ENCODE data around the gene MMD. TPM values are rescaled to one million over a fixed set of nuclear protein-coding genes. Genes with fewer than 3 reads are reported as not detected.
A peak's percentile ranks its signal among the peaks of the same experiment; 100 is the strongest.

Gene MMD
- total and polyA plus RNA-seq, 2 of the 13 experiments (the other 11 are each of a cell fraction or from before 2014, with no cell fraction given), result 121 to 225 TPM

DNA sequence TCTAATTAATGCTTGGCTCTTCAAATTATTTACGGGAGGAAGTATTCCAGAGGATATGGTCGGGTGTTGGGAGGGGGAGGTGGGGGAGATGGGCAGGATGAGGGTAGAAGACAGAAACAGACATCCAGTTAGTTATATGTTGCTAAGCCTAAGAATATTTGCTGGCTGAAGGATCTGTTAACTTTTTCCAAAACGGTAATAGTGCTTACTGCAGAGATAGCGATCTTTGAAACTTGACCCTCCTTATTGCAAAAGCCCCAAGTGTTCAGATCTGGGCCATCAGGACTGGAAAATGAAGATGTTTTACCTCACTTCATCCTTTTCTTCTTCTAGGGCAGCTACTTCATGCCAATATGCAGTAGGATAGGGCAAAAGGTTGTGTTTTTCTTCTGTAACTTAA is 27.0 kb upstream of the MMD start (continued):
- TF ChIP-seq, protein P1, sequence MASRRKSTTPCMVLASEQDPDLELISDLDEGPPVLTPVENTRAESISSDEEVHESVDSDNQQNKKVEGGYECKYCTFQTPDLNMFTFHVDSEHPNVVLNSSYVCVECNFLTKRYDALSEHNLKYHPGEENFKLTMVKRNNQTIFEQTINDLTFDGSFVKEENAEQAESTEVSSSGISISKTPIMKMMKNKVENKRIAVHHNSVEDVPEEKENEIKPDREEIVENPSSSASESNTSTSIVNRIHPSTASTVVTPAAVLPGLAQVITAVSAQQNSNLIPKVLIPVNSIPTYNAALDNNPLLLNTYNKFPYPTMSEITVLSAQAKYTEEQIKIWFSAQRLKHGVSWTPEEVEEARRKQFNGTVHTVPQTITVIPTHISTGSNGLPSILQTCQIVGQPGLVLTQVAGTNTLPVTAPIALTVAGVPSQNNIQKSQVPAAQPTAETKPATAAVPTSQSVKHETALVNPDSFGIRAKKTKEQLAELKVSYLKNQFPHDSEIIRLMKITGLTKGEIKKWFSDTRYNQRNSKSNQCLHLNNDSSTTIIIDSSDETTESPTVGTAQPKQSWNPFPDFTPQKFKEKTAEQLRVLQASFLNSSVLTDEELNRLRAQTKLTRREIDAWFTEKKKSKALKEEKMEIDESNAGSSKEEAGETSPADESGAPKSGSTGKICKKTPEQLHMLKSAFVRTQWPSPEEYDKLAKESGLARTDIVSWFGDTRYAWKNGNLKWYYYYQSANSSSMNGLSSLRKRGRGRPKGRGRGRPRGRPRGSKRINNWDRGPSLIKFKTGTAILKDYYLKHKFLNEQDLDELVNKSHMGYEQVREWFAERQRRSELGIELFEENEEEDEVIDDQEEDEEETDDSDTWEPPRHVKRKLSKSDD (CRISPR knock-in tag; IDR thresholded peaks at IDR 0.05; ENCODE audit: low read depth), result no peak
- no peak for TF ChIP-seq SKI (IDR thresholded peaks at IDR 0.05; ENCODE audit: partially characterized antibody)
- TF ChIP-seq REL (CRISPR knock-in tag; conservative IDR thresholded peaks at IDR 0.05), result no peak
- peak; percentile 18; the same call in 1 of the 2 replicates for TF ChIP-seq KAT8 (CRISPR knock-in tag; IDR thresholded peaks at IDR 0.05)
- no peak for TF ChIP-seq ZBTB7B (CRISPR knock-in tag; IDR thresholded peaks at IDR 0.05)
- TF ChIP-seq CEBPG (CRISPR knock-in tag; IDR thresholded peaks at IDR 0.05), result peak; percentile 58
- TF ChIP-seq MTA3 (CRISPR knock-in tag; IDR thresholded peaks at IDR 0.05), result no peak
- no peak for TF ChIP-seq ZNF333 (CRISPR knock-in tag; IDR thresholded peaks at IDR 0.05; ENCODE audit: borderline replicate concordance)
- TF ChIP-seq, protein P2, sequence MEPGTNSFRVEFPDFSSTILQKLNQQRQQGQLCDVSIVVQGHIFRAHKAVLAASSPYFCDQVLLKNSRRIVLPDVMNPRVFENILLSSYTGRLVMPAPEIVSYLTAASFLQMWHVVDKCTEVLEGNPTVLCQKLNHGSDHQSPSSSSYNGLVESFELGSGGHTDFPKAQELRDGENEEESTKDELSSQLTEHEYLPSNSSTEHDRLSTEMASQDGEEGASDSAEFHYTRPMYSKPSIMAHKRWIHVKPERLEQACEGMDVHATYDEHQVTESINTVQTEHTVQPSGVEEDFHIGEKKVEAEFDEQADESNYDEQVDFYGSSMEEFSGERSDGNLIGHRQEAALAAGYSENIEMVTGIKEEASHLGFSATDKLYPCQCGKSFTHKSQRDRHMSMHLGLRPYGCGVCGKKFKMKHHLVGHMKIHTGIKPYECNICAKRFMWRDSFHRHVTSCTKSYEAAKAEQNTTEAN (CRISPR knock-in tag; conservative IDR thresholded peaks at IDR 0.05), result no peak
- TF ChIP-seq ZNF737 (CRISPR knock-in tag; IDR thresholded peaks at IDR 0.05; ENCODE audit: borderline replicate concordance), result no peak
- TF ChIP-seq ZNF124 (CRISPR knock-in tag; IDR thresholded peaks at IDR 0.05), result no peak
- peak; percentile 94 for TF ChIP-seq SIX1 (CRISPR knock-in tag; IDR thresholded peaks at IDR 0.05; ENCODE audit: borderline replicate concordance)
- no peak for TF ChIP-seq EEA1 (CRISPR knock-in tag; IDR thresholded peaks at IDR 0.05; ENCODE audit: borderline replicate concordance)
- TF ChIP-seq, protein P3, sequence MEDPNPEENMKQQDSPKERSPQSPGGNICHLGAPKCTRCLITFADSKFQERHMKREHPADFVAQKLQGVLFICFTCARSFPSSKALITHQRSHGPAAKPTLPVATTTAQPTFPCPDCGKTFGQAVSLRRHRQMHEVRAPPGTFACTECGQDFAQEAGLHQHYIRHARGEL (CRISPR knock-in tag; IDR thresholded peaks at IDR 0.05), result no peak
- TF ChIP-seq MLX (CRISPR knock-in tag; IDR thresholded peaks at IDR 0.05), result no peak
- TF ChIP-seq SIX4 (CRISPR knock-in tag; IDR thresholded peaks at IDR 0.05), result peak; percentile 97
- no peak for TF ChIP-seq ATF1 (CRISPR knock-in tag; IDR thresholded peaks at IDR 0.05)
- TF ChIP-seq GATAD1 (CRISPR knock-in tag; IDR thresholded peaks at IDR 0.05), result no peak
- TF ChIP-seq ZNF331 (CRISPR knock-in tag; IDR thresholded peaks at IDR 0.05), result no peak
- TF ChIP-seq SOX6 (IDR thresholded peaks at IDR 0.05), result no peak
- peak; percentile 53 for TF ChIP-seq SOX6 (CRISPR knock-in tag; IDR thresholded peaks at IDR 0.05)
- no peak for TF ChIP-seq ZSCAN21 (CRISPR knock-in tag; IDR thresholded peaks at IDR 0.05; ENCODE audit: borderline replicate concordance)
- no peak for TF ChIP-seq SCMH1 (CRISPR knock-in tag; IDR thresholded peaks at IDR 0.05; ENCODE audit: borderline replicate concordance)
- TF ChIP-seq HNF4G (IDR thresholded peaks at IDR 0.05; ENCODE audit: borderline replicate concordance, low read depth, low read length), result no peak
- no peak for TF ChIP-seq HNF4G (CRISPR knock-in tag; IDR thresholded peaks at IDR 0.05; ENCODE audit: borderline replicate concordance, low read depth)
- TF ChIP-seq HNF4A (CRISPR knock-in tag; IDR thresholded peaks at IDR 0.05), result peak; percentile 45
- no peak for TF ChIP-seq XBP1 (CRISPR knock-in tag; IDR thresholded peaks at IDR 0.05)
- TF ChIP-seq ZNF207 (IDR thresholded peaks at IDR 0.05; ENCODE audit: borderline replicate concordance), result no peak
- TF ChIP-seq YEATS2 (CRISPR knock-in tag; IDR thresholded peaks at IDR 0.05; ENCODE audit: borderline replicate concordance), result 0 out of 2 replicates have a peak, but pooled peaks have one; percentile 25
- no peak for TF ChIP-seq MTF1 (CRISPR knock-in tag; IDR thresholded peaks at IDR 0.05)
- peak; percentile 12; the same call in 1 of the 2 replicates for TF ChIP-seq NR2C2 (CRISPR knock-in tag; IDR thresholded peaks at IDR 0.05; ENCODE audit: borderline replicate concordance)
